MM.1S (cell line): ENCODE measurements around the gene DHX30.

Experiments
- EZH2 ChIP-seq: fragments of 300-600 bp; sonication (generic); optimal IDR thresholded peaks from 2 replicates; pipeline ENCODE3; 2017; ENCODE audit warnings: low read depth, mild to moderate bottlenecking, antibody characterized with exemption, low read length, mixed read lengths
- EZH2phosphoT487 ChIP-seq: fragments of 300-600 bp; sonication (generic); IDR thresholded peaks from 2 replicates; pipeline ENCODE4 v1.6.1; 2018; ENCODE audit warnings: antibody characterized with exemption, low read length
- TF ChIP-seq, protein P1 (sequence below): fragments of 300-600 bp; sonication (generic); IDR thresholded peaks from 2 replicates; pipeline ENCODE4 v1.5.1; 2016; ENCODE audit warnings: antibody characterized with exemption, low read length, mixed read lengths

DNA sequence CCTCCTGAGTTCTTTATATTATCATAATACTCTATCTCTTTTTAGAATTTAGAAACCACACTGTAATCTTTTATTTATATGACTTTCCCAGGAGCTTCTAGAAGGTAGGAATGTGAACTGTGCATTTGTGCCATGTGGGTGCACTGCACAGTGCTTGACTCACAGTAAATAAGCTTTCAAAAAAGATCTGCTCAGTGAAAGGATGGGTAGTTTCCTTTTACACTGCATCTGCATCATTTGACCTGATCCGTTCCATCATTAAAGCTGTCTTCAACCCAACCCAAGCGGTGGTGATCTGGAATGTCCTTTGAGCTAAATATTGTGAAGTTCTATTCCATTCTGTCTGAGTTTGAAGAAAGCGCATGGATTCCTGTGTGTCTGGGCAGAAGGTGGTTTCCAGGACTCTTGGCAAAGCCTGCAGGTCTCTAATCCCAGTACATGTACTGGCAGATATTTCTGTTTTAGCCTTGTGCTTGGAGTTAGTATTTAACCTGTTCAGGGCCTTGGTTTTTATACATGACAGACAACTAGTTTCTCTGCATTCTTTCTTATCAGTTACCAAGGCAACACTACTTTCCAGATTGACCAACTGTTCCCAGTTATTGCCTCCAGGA is 96.7 kb downstream of the DHX30 start:
- no peak for TF ChIP-seq EZH2
- TF ChIP-seq, protein P1, sequence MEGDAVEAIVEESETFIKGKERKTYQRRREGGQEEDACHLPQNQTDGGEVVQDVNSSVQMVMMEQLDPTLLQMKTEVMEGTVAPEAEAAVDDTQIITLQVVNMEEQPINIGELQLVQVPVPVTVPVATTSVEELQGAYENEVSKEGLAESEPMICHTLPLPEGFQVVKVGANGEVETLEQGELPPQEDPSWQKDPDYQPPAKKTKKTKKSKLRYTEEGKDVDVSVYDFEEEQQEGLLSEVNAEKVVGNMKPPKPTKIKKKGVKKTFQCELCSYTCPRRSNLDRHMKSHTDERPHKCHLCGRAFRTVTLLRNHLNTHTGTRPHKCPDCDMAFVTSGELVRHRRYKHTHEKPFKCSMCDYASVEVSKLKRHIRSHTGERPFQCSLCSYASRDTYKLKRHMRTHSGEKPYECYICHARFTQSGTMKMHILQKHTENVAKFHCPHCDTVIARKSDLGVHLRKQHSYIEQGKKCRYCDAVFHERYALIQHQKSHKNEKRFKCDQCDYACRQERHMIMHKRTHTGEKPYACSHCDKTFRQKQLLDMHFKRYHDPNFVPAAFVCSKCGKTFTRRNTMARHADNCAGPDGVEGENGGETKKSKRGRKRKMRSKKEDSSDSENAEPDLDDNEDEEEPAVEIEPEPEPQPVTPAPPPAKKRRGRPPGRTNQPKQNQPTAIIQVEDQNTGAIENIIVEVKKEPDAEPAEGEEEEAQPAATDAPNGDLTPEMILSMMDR = no peak
- TF ChIP-seq EZH2phosphoT487 = no peak
